Lower lobe of right lung (tissue), 2 donors: ENCODE data around the gene GRB10. TPM values are rescaled to one million over a fixed set of nuclear protein-coding genes. Genes with fewer than 3 reads are reported as not detected.

Experiments used
- ATAC-seq, 2 donors: fragments of 200-7000 bp; cut with Tn5 transposase; one replicate each; pipeline ENCODE4 v1.9.1; 2020 to 2022; ENCODE audit warnings: mild to moderate bottlenecking in 2 of 2, moderate library complexity in 2 of 2
- DNase-seq: peaks from one replicate; pipeline ENCODE4 v3.0.0-alpha.2; 2020
- H3K27ac ChIP-seq: fragments of 200-600 bp; one replicate; pipeline ENCODE4 v1.8.0; 2022
- H3K27me3 ChIP-seq: fragments of 200-600 bp; one replicate; pipeline ENCODE4 v1.8.0; 2022; ENCODE audit warnings: low read depth
- H3K36me3 ChIP-seq: fragments of 200-600 bp; one replicate; pipeline ENCODE4 v1.8.0; 2022; ENCODE audit warnings: mild to moderate bottlenecking
- H3K4me1 ChIP-seq: fragments of 200-600 bp; one replicate; pipeline ENCODE4 v1.8.0; 2022
- H3K4me3 ChIP-seq: fragments of 200-600 bp; one replicate; pipeline ENCODE4 v1.8.0; 2022; ENCODE audit warnings: mild to moderate bottlenecking
- H3K9me3 ChIP-seq: fragments of 200-600 bp; one replicate; pipeline ENCODE4 v1.8.0; 2022
- CTCF ChIP-seq: fragments of 200-600 bp; IDR thresholded peaks from one replicate; pipeline ENCODE4 v1.8.0; 2022; ENCODE audit warnings: antibody characterized with exemption, mild to moderate bottlenecking
- intact Hi-C: fragments of 100-400 bp; cut with DNase I; formaldehyde crosslinking; loops from one replicate; pipeline ENCODE4 v1.11.0; 2022
- total RNA-seq: library from RNA; stranded (reverse); fragmentation: NEBNext Ultra II Directional; extraction: Animal tissue kit (Norgen Biotek cat#: 25700); gene quantifications from one replicate; pipeline ENCODE4 v1.2.1, GENCODE V29; 2021
- donor health status: DM: no; HTN: yes; CAD: no; lungs with severe emphysema.

GRB10 gene
- total RNA-seq, 1 donor from 2014 or later = 36.5 TPM

DNA sequence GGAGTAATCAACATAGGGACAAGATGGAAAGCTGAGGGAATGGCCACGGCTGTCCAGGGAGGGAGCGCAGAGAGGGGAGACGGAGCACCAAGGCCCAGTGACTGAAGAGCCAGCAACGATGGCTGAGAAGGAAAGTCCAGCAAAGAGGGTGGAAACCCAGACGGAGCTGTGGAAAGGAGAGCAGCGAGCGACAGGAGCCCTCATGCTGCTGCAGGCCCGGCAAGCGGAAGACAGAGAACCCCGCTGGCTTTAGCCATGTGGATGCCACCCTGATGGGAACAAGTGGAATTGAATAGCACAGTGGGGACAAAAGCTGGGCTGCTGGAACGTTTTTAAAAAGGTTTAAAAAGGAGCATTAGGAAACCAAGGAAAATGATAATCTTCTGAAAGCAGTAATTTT lies 134.6 kb downstream of the GRB10 start:
- H3K27ac ChIP-seq = no peak overlapping the region
- DNase-seq (no peak), ATAC-seq (no peak)
- H3K9me3 ChIP-seq = no peaks in the 10 kb centered on the region
- TF ChIP-seq CTCF = no peak
- H3K27me3 ChIP-seq = no peaks in the 10 kb centered on the region
- no peak overlapping the region for H3K4me3 ChIP-seq
- peaks cover 6% of the 10 kb centered on the region for H3K4me1 ChIP-seq
- no peaks in the 10 kb centered on the region for H3K36me3 ChIP-seq
- intact Hi-C loops = no loop called here

- no peaks in the 10 kb centered on the region for H3K36me3 ChIP-seq
- no peak overlapping the region for H3K27ac ChIP-seq
- no peak for ATAC-seq
- DNase-seq = no peak
- no peak overlapping the region for H3K4me3 ChIP-seq
- no peak for TF ChIP-seq CTCF
- intact Hi-C loops = no loop called here
- no peaks in the 10 kb centered on the region for H3K4me1 ChIP-seq
- no peaks in the 10 kb centered on the region for H3K27me3 ChIP-seq
- H3K9me3 ChIP-seq = no peaks in the 10 kb centered on the region
Measured at GRCh38 chr7:50647286-50647980, 135.3 kb downstream of the GRB10 start.

GRCh38 chr7:50646069-50646468 lies 136.6 kb downstream of the GRB10 start:
- Histone ChIP-seq H3K4me1 (peaks cover 10% of the 10 kb centered on the region), H3K27ac (no peak overlapping the region), H3K9me3 (no peaks in the 10 kb centered on the region), H3K36me3 (no peaks in the 10 kb centered on the region), H3K27me3 (no peaks in the 10 kb centered on the region), H3K4me3 (no peak overlapping the region)
- ATAC-seq = no peak
- TF ChIP-seq CTCF = no peak
- intact Hi-C loops = no loop called here
- DNase-seq = no peak

DNA sequence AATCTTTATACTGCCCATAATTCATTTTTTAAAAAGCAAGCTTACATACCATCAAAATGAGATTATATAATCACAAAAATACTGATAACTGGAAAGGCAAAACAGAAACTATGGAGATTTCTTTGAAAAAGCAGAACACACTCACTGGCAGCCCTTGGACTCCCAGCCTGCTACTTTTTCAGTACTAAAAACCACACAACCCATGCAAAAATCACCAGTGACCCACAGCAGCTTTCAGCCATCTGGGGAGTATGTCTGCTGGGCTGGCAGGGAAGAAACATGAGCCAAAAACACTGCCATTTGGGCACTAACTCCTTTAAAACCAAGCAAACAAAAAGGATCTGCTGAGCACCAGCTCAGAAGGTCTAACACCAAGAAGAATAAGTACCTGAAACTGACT lies 137.5 kb downstream of the GRB10 start:
- Histone ChIP-seq H3K27ac (no peak overlapping the region), H3K4me3 (no peak overlapping the region), H3K4me1 (peaks cover 10% of the 10 kb centered on the region), H3K9me3 (no peaks in the 10 kb centered on the region), H3K36me3 (no peaks in the 10 kb centered on the region), H3K27me3 (no peaks in the 10 kb centered on the region)
- no peak for DNase-seq
- intact Hi-C loops = no loop called here
- ATAC-seq = no peak
- TF ChIP-seq CTCF = no peak

- no peak for ATAC-seq
Measured at GRCh38 chr7:50644586-50644985, 138.1 kb downstream of the GRB10 start.

More at GRCh38 chr7:50644586-50644985, 138.1 kb downstream of the GRB10 start:
- intact Hi-C loops = no loop called here
- Histone ChIP-seq H3K27ac (no peak overlapping the region), H3K9me3 (no peaks in the 10 kb centered on the region), H3K4me1 (peaks cover 10% of the 10 kb centered on the region), H3K36me3 (no peaks in the 10 kb centered on the region), H3K4me3 (no peak overlapping the region), H3K27me3 (no peaks in the 10 kb centered on the region)
- no peak for DNase-seq
- no peak for TF ChIP-seq CTCF
